ENCODE results near the gene LCMT2.

Gene LCMT2

GRCh38 chr15:43274136-43274535 lies 56.2 kb downstream of the LCMT2 start:
- no peak for DNase-seq (ENCODE audit: low read depth, low spot score)

Data from smooth muscle cell of the brain vasculature (primary cell).